ENCODE results near the gene HSD17B14.
"Not testable (repeated sequence)": the region's sequence is repeated elsewhere in the genome, so short reads cannot be mapped to it uniquely, and the experiment has no call there.

The HSD17B14 gene

GRCh38 chr19:48836089-48837017, at the start of gene HSD17B14:
Gene HSD17B14 (minus strand): TSS chr19:48836491. CDS start chr19:48836411, 80 bp downstream.
- DNase-seq (ENCODE audit: low read depth in 2 of 2): no peak

GRCh38 chr19:48883726-48884125, 47.4 kb upstream of the HSD17B14 start:
- DNase-seq (ENCODE audit: low read depth in 2 of 2): no peak

- no peak for DNase-seq (ENCODE audit: low read depth in 2 of 2)
Observed at GRCh38 chr19:48881741-48882657, 45.7 kb upstream of the HSD17B14 start.

GRCh38 chr19:48879696-48880095, 43.4 kb upstream of the HSD17B14 start:
- DNase-seq (ENCODE audit: low read depth in 2 of 2): not testable (repeated sequence)

- DNase-seq (ENCODE audit: low read depth in 2 of 2): no peak
Observed at GRCh38 chr19:48879025-48879637, 42.8 kb upstream of the HSD17B14 start.

- DNase-seq (ENCODE audit: low read depth in 2 of 2): no peak
Observed at GRCh38 chr19:48878196-48879024, 42.1 kb upstream of the HSD17B14 start.

- DNase-seq (ENCODE audit: low read depth in 2 of 2): no peak
Observed at GRCh38 chr19:48877855-48878195, 41.5 kb upstream of the HSD17B14 start.

- DNase-seq (ENCODE audit: low read depth in 2 of 2): not testable (repeated sequence)
Observed at GRCh38 chr19:48876043-48876981, 40.0 kb upstream of the HSD17B14 start.

- no peak for DNase-seq (ENCODE audit: low read depth in 2 of 2)
Observed at GRCh38 chr19:48874303-48875135, 38.2 kb upstream of the HSD17B14 start.

GRCh38 chr19:48873476-48874302, 37.4 kb upstream of the HSD17B14 start:
- no peak for DNase-seq (ENCODE audit: low read depth in 2 of 2)

- DNase-seq (ENCODE audit: low read depth in 2 of 2): peak; percentile 47 to 59
Observed at GRCh38 chr19:48872884-48873475, 36.7 kb upstream of the HSD17B14 start.

GRCh38 chr19:48872182-48872883, 36.0 kb upstream of the HSD17B14 start, which contains the start of gene PPP1R15A:
Gene PPP1R15A (plus strand): TSS chr19:48872421. CDS start chr19:48873234, 813 bp downstream.
- DNase-seq (ENCODE audit: low read depth in 2 of 2): peak; percentile 98 to 100

- DNase-seq (ENCODE audit: low read depth in 2 of 2): not testable (repeated sequence)
Observed at GRCh38 chr19:48871471-48872181, 35.3 kb upstream of the HSD17B14 start.

GRCh38 chr19:48870048-48870447, 33.8 kb upstream of the HSD17B14 start:
- no peak for DNase-seq (ENCODE audit: low read depth in 2 of 2)

GRCh38 chr19:48868114-48868886, 32.0 kb upstream of the HSD17B14 start, which contains the start of gene PLEKHA4:
Gene PLEKHA4 (minus strand): TSS chr19:48868617. CDS start chr19:48867620, 997 bp downstream.
- DNase-seq (ENCODE audit: low read depth in 2 of 2): no peak
